ENCODE data around the gene TTLL9.
"Not testable (repeated sequence)": the region's sequence is repeated elsewhere in the genome, so short reads cannot be mapped to it uniquely, and the experiment has no call there.

TTLL9 gene

DNA sequence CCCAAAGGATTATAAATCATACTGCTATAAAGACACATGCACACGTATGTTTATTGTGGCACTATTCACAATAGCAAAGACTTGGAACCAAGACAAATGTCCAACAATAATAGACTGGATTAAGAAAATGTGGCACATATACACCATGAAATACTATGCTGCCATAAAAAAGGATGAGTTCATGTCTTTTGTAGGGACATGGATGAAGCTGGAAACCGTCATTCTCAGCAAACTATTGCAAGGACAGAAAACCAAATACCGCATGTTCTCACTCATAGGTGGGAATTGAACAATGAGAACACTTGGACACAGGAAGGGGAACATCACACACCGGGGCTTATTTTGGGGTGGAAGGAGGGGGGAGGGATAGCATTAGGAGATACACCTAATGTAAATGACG, 51.0 kb downstream of the TTLL9 start:
- not testable (repeated sequence) for DNase-seq

DNA sequence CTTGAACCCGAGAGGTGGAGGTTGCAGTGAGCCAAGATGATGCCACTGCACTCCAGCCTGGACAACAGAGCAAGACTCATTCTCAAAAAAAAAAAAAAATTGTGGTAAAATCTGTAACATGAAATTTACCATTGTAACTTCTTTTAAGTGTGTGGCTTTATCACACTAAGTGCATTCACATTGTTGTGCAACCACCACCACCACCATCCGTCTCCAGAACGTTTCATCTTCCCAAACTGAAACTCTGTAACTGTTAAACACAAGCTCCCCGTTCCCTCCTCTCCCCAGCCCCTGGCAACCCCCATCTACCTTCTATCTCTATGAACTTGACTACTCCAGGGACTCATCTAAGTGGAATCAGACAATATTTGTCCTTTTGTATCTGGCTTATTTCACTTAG, 51.7 kb downstream of the TTLL9 start:
- DNase-seq, result no peak

GRCh38 chr20:31922588-31922987, 52.2 kb downstream of the TTLL9 start:
- DNase-seq, result no peak

- no peak for DNase-seq
Observed at GRCh38 chr20:31923388-31924331, 53.2 kb downstream of the TTLL9 start.

- DNase-seq, result no peak
Observed at GRCh38 chr20:31924561-31924960, 54.1 kb downstream of the TTLL9 start.

DNA sequence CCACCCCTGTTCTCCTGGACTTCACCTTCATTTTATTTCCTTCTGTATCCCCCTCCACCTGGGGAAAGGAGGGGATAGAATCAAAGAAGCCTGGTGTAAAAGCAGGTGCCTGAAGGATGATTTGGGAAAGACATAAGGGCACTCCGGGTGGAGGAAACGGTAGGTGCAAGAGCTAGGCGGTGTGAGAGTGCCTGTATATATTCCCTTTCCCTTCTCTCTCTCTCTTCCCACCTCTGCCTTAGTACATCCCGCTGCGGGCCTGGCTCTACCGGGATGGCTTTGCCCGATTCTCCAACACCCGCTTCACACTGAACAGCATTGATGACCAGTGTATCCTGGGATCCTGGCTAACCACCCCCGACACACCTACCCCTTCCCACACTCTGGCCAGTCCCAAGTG, 55.2 kb downstream of the TTLL9 start:
- no peak for DNase-seq

- DNase-seq, result no peak
Observed at GRCh38 chr20:31926493-31926892, 56.1 kb downstream of the TTLL9 start.

- no peak for DNase-seq
Observed at GRCh38 chr20:31927627-31928159, 57.3 kb downstream of the TTLL9 start.

DNA sequence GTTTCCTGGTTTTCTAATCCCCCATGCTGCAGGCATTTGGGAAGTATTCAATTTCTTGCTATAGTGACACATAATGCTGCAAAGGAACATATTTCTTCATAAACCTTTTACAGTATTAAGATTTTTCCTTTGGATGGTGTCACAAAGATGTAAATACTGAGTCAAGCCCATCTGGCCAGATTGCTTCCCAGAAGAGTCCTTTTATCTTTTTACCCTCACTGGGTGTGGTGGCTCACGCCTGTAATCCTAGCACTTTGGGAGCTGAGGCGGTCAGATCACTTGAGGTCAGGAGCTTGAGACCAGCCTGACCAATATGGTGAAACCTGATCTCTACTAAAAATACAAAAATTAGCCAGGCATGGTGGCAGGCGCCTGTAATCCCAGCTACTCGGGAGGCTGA, 59.2 kb downstream of the TTLL9 start:
- peak; percentile 67 for DNase-seq

- DNase-seq, result no peak
Observed at GRCh38 chr20:31930779-31931178, 60.3 kb downstream of the TTLL9 start.

DNA sequence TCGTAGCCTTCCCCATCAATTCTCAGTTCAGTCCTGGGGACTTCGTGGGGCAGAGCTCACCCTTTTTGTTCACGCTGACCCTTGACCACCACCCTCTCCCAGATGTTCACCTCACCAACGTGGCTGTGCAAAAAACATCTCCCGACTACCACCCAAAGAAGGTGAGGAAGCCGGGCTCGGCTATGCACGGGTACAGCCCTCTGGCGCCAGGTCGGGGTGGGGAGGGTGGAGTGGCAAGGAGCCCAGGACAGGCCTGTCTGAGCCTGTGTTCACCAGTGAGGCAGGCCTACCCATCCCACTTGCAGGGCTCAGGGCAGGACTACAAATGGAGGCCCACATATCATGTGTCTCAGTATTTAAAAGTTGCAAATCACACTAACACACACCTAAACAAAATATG, 63.3 kb downstream of the TTLL9 start:
- DNase-seq, result no peak

DNA sequence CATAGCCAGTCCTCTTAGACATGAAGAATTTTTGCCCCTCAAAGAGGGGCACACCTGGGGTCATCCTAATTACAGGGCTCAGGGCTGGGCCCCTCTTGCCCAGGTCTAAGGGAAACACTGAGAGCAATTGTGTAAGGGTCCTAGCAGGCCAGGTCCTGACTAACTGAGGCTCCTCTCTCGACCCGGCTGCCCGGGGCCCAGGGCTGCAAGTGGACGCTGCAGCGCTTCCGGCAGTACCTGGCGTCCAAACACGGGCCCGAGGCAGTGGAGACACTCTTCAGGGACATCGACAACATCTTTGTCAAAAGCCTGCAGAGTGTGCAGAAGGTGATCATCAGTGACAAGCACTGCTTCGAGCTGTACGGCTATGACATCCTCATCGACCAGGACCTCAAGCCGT, 64.1 kb downstream of the TTLL9 start:
- no peak for DNase-seq

DNA sequence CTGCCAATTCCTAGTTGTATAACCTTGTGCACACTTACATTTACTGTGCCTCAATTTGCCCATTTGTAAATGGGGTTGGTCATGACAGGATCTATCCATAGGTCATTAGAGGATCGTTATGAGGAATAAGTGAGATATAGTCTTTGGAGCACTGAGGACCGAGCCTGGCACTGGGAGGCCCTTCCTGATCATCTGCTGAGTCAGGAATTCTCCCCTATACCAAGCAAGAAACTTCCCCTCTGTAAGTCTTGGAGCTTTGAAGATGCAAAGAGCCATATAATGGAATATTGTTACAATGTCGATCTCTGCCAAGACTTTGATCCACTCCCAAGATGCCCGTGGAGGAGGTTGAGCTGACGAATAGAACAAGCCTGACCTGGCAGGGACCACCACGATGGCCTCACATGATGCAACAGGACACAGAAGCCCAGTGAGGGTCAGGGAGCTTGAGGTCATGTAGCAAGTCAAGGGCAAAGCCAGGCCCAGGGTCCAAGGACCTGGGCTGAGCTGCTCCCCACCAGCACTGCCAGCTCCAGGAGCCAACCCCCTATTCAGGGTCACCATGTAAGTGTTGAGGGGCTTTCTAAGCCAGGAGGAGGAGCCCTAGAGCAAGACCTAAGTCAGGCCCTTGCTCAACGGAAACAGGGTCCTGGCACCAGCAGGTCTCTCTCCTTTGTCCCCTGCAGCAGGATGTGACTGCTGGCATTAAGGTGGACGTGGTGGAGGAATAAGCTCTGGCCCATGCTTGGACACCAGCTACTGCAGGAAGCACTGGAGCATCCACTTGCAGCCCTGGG, 64.7 kb downstream of the TTLL9 start:
- no peak for DNase-seq

GRCh38 chr20:31936420-31936819, 66.0 kb downstream of the TTLL9 start:
- no peak for DNase-seq

DNA sequence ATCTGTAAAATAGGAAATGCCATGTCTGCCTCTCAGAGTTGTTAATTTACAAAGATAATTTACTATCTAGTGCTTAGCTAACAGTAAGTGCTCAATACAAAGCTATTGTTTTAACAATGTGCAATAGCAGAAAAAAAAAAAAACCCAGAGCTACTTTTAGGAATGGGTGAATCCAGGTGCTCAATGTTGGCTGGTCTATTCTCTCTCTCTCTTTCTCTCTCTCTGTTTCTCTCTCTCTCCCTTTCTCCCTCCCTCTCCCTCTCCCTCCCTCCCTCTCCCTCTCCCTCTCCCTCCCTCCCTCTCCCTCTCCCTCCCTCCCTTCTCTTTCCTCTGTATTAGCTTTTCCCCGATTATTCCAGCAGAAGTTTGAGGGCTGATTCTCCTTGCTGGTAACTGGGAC, 67.4 kb downstream of the TTLL9 start:
- DNase-seq, result no peak

GRCh38 chr20:31939661-31940060, 69.2 kb downstream of the TTLL9 start:
- no peak for DNase-seq

DNA sequence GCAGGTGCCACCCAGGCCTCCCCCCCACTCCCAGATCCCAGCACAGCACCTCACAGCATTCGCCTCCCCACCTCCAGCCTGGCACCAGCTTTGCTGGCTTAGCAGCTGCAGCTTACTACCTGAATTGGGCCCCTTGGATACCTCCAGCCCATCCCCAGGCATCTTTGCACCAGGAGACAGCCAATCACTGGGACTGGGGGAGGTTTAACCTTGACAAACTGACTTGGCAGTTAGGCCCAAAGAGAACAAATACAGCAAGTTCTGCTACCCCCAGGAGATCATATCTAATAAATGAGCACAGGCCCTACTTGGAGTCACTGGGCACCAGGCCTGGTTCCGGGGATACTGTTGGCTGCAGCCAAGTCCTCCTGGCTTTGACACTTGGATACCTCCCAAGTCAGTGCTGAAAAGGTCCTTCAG, 72.6 kb downstream of the TTLL9 start:
- no peak for DNase-seq

GRCh38 chr20:31945319-31945718, 74.9 kb downstream of the TTLL9 start:
- DNase-seq, result no peak

DNA sequence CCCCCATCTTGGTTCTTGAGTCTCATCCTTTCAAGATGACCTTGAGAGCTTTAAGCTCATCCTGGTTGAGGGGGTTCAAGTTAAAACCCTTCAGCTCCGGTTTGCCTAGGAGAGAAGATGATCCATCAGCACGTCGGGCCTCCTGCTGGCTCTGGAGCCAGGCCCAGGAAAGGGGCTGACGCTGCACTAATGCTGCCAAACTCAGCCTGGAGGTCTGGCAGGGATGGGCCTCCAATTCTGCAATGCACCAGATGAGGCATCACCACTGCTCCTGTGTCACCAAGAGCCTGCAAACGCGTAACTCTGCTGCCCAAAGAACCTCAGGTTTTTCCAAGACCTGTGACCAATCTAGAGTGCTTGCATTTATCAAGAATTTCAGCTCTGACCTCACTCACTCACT, 75.4 kb downstream of the TTLL9 start:
- no peak for DNase-seq

DNA sequence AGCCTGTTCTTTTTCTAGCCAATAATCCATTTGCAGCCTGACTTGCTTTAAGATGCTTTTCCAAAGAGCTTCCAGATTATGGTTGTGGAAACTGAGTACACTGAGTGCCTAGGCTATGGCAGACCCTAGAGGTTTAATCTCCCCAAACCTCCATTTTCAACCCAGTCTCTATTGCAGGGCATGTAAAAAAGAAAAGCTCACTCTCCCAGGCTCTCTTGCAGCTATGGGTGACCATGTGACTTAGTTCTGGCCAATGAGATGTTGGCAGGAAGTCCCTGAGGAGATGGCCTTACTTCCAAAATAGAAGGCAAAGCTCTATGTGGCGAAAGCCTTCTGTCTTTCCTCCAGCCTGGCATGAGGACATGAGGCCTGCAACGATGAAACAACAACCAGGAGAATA, 77.6 kb downstream of the TTLL9 start:
- DNase-seq, result no peak

DNA sequence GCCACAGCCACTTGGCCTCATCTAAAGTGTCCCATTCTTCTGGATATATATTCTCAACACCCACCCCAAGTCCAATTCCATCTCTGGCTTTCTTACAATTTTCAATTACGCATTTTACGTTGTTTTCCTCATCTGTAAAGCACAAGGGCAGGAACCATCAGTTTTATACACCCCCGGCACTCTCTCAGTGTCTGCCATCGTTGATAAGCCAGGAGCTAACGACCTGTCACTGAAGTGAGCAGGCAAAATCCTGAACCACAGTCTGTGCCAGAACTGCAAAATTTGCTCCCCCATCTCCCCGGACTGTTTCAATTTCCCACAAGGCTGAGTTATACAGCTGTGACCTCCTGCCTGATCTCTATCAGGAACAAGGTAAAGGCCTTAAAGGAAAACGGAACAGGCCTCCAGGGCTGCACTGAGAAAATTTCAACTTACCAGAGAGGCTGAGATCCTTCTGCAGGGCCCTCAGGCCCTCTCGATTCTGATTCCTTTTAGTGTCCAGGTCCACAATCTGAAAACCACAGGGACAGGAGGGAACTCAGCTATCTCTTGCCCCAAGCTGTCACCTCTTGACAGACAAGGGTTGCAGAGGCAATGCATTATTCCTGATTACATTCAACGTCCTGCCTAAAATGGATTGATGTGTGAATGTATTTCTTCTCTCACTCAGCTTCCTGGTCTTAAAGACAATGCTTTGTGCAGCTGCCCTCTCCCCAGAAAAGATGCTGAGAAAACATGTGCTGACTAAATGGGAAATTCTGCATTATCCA, 79.6 kb downstream of the TTLL9 start:
- DNase-seq, result no peak

DNA sequence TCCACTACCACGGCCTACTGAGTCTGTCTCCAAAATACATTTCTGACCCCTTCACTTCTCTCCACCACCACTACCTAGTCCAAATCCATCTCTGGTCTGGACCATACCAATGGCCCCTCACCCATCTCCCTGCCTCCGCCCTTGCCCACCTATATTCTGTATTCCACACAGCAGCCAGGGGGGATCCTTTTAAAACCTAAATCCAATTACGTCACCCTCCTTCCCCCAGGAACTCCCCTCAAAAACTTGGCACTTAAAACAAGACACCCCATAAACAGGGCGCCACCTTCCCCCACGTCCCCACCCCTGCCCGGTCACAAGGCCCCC, 80.7 kb downstream of the TTLL9 start:
- no peak for DNase-seq

Data from NCI-H524 treated with DMSO at 0.1 percent for 48 hours (cell line).